Panc1 (cell line): ENCODE measurements around the gene ADGRF1.

Source experiments
- CTCF ChIP-seq: fragments of 450-650 bp; IDR thresholded peaks from 2 replicates; pipeline ENCODE4 v1.5.1; 2017; ENCODE audit warnings: mild to moderate bottlenecking
- POLR2AphosphoS5 ChIP-seq: IDR thresholded peaks from 2 replicates; pipeline ENCODE4 v1.6.1; 2012; ENCODE audit warnings: mild to moderate bottlenecking, low read depth, low read length, moderate library complexity
- REST ChIP-seq, 2 experiments: IDR thresholded peaks; 2 replicates each; pipeline ENCODE4 v1.6.1; 2011 to 2012; ENCODE audit warnings: low read depth in 2 of 2, control low read depth in 1 of 2, low read length in 1 of 2, mild to moderate bottlenecking in 1 of 2, moderate library complexity in 1 of 2; ENCODE audit not compliant: insufficient read depth in 1 of 2
- SIN3A ChIP-seq: IDR thresholded peaks from 2 replicates; pipeline ENCODE4 v1.6.1; 2012; ENCODE audit warnings: low read depth, mild to moderate bottlenecking, low read length, moderate library complexity, borderline replicate concordance; ENCODE audit not compliant: insufficient read depth
- TCF7L2 ChIP-seq: IDR thresholded peaks from 2 replicates; pipeline ENCODE4 v1.6.1; 2011; ENCODE audit warnings: mild to moderate bottlenecking, low read depth, low read length, inconsistent platforms

GRCh38 chr6:47027315-47027714 is 14.8 kb downstream of the ADGRF1 start:
- no peak for TF ChIP-seq CTCF
- TF ChIP-seq POLR2AphosphoS5: no peak
- TF ChIP-seq SIN3A: no peak
- no peak for TF ChIP-seq TCF7L2
- TF ChIP-seq REST (IDR thresholded peaks at IDR 0.05; ENCODE audit: insufficient read depth in 1 of 2, low read depth in 2 of 2, low read length in 1 of 2): no peak
